ENCODE results near the gene FBXO47.

DNA sequence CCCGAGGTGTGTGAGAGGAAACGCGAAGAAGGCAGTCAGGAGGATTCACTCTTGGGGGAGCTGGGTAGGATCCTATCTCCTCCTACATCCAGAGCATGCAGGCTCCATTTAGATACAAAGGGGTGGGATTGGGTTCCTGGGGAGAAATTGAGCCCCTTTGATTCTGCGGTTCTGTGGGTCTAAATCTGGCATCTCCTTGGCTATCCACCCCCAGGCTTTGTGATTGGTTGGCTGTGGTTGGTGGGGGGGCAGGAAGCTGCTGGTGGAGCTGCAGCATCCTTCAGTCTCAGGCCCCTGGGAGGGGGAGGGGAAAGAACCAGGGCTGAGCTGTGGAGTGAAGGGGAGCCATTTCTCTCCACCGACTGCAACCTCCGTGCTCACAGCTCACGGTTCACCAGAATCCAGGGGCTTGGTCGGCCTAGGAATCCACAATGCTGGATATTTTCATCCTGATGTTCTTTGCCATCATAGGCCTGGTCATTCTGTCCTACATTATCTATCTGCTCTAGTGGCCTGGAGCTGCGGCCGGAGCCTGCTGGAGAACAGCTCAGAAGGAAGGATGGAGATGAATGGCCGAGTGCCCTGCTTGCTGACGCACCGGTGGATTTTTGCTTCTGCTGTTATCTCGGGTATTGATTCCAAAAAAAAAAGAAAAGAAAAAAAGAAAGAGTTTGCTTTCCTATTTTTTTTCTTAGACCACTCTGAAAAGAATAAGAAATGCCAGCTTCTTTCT, 41.8 kb downstream of the FBXO47 start, which contains the start of gene LASP1NB:
- TF ChIP-seq CTCF (IDR thresholded peaks at IDR 0.05) (no peak), POLR2A (IDR thresholded peaks at IDR 0.05) (no peak)

Measured in adrenal gland (tissue), 5 donors.